Keratinocyte (primary cell): ENCODE data around the gene TAS2R16. TPM values are rescaled to one million over a fixed set of nuclear protein-coding genes. Genes with fewer than 3 reads are reported as not detected.

Experiments used
- DNase-seq: peaks from one replicate; pipeline ENCODE4 v3.0.0-alpha.2; 2011; ENCODE audit warnings: low read depth, missing footprints, low spot score
- FAIRE-seq: peaks from 2 replicates; lab custom pipeline; 2011; peaks lifted over from hg19 to GRCh38; lab: Jason Lieb, UNC
- H2AFZ ChIP-seq: 2 replicates; pipeline ENCODE4 v1.6.0; 2012; ENCODE audit warnings: low read length, control low read depth, inconsistent platforms; ENCODE audit not compliant: control insufficient read depth
- H3K27ac ChIP-seq: 2 replicates; pipeline ENCODE4 v1.5.1; 2011; ENCODE audit warnings: low read length; ENCODE audit not compliant: control insufficient read depth, insufficient read depth
- H3K27me3 ChIP-seq: 3 replicates; pipeline ENCODE4 v1.6.0; 2011; ENCODE audit warnings: low read length; ENCODE audit not compliant: control insufficient read depth, insufficient read depth; ENCODE audit errors: extremely low read depth
- H3K36me3 ChIP-seq, 2 experiments: 2 replicates in 1 of 2; 3 replicates in 1 of 2; pipeline ENCODE4 v1.5.1; 2011; ENCODE audit warnings: low read length in 2 of 2, mild to moderate bottlenecking in 1 of 2; ENCODE audit not compliant: control insufficient read depth in 2 of 2, insufficient read depth in 2 of 2; ENCODE audit errors: extremely low read depth in 1 of 2
- H3K4me1 ChIP-seq: 3 replicates; pipeline ENCODE4 v1.5.1; 2011; ENCODE audit warnings: low read length; ENCODE audit not compliant: control insufficient read depth, insufficient read depth; ENCODE audit errors: extremely low read depth
- H3K4me2 ChIP-seq: 3 replicates; pipeline ENCODE4 v1.6.0; 2011; ENCODE audit warnings: low read depth, low read length; ENCODE audit not compliant: control insufficient read depth, insufficient read depth; ENCODE audit errors: extremely low read depth
- H3K4me3 ChIP-seq, 3 experiments: fragments of 200-600 bp in 1 of 3; sonication (generic) in 1 of 3; 2 replicates in 2 of 3; 3 replicates in 1 of 3; pipeline ENCODE4 v1.5.1; 2011 to 2016; ENCODE audit warnings: low read length in 3 of 3, mild to moderate bottlenecking in 3 of 3, control low read depth in 2 of 3, inconsistent platforms in 1 of 3, low read depth in 1 of 3, mixed read lengths in 1 of 3, mixed run types in 1 of 3, moderate library complexity in 1 of 3; ENCODE audit not compliant: control insufficient read depth in 2 of 3, insufficient read depth in 2 of 3; ENCODE audit errors: extremely low read depth in 1 of 3
- H3K79me2 ChIP-seq: 2 replicates; pipeline ENCODE4 v1.6.0; 2012; ENCODE audit warnings: low read length; ENCODE audit not compliant: control insufficient read depth, insufficient read depth
- H3K9ac ChIP-seq: 3 replicates; pipeline ENCODE4 v1.6.0; 2011; ENCODE audit warnings: low read length; ENCODE audit not compliant: control insufficient read depth, insufficient read depth; ENCODE audit errors: extremely low read depth
- H3K9me1 ChIP-seq: 3 replicates; pipeline ENCODE4 v1.6.0; 2011; ENCODE audit warnings: low read length; ENCODE audit not compliant: control insufficient read depth, insufficient read depth; ENCODE audit errors: extremely low read depth
- H3K9me3 ChIP-seq: 2 replicates; pipeline ENCODE4 v1.5.1; 2012; ENCODE audit warnings: low read depth, low read length; ENCODE audit not compliant: control insufficient read depth
- H4K20me1 ChIP-seq: 3 replicates; pipeline ENCODE4 v1.6.0; 2011; ENCODE audit warnings: low read length; ENCODE audit not compliant: control insufficient read depth, insufficient read depth; ENCODE audit errors: extremely low read depth
- EZH2 ChIP-seq: IDR thresholded peaks from one replicate; pipeline ENCODE4 v1.6.1; 2012; ENCODE audit warnings: inconsistent platforms, mild to moderate bottlenecking, low read length, moderate library complexity
- dilution Hi-C: fragments of 300-500 bp; cut with MboI; formaldehyde crosslinking; loops from one replicate; pipeline ENCODE4 v1.7.0; 2020; ENCODE audit warnings: low sequenced_read_pairs; ENCODE audit not compliant: extremely low pct_ligation_motif_present
- polyA plus RNA-seq, 5 experiments: library from polyadenylated mRNA; depleted of rRNA in 3 of 5; stranded (reverse) in 3 of 5; stranded (forward) in 1 of 5; unstranded in 1 of 5; fragments of >200 nt; gene quantifications; 1 replicate in 1 of 5; 2 replicates in 3 of 5; 3 replicates in 1 of 5; pipeline versions ENCODE4 v1.2.1 to v1.2.3, GENCODE V29; 2011 to 2012; ENCODE audit warnings: missing spikeins in 2 of 5, low read depth in 1 of 5, low replicate concordance in 1 of 5
- TF ChIP-seq, protein P1 (sequence below), 3 experiments: IDR thresholded peaks in 1 of 3; conservative IDR thresholded peaks in 1 of 3; optimal IDR thresholded peaks in 1 of 3; 2 replicates in 2 of 3; 3 replicates in 1 of 3; pipeline versions ENCODE3 to v1.5.1; 2011; ENCODE audit warnings: low read length in 3 of 3, mild to moderate bottlenecking in 3 of 3, moderate library complexity in 2 of 3, control low read depth in 1 of 3, inconsistent platforms in 1 of 3; ENCODE audit not compliant: insufficient read depth in 2 of 3; ENCODE audit errors: extremely low read depth in 1 of 3

The TAS2R16 gene
- polyA plus RNA-seq, 1 donor (not counting 4 experiments of a cell fraction or from before 2014, with no cell fraction given) = not detected

DNA sequence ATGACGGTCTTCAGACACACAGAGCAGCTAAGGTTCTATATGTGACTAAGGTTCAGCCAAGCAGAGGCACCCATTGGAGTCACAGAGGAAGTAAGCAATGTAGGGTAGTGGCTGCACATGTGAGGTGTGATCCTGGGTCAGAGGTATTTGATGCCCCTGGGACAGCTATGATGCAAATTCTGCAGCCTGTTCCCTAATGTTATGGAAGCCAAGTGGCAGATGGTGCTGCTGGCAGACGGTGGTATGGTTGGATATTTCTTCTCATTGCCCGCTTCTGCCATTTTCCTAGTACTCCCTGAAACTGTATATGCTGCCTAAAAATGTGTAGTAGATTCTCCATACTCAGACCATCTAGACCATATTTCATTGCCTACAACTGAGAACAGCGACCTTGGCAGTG, 7.2 kb downstream of the TAS2R16 start:
- Histone ChIP-seq H3K27ac (no peak overlapping the region), H3K4me2 (no peak overlapping the region), H3K9ac (no peak overlapping the region), H3K36me3 (no peaks in the 10 kb centered on the region), H3K9me3 (no peaks in the 10 kb centered on the region), H3K9me1 (no peaks in the 10 kb centered on the region), H3K4me1 (no peaks in the 10 kb centered on the region), H4K20me1 (no peaks in the 10 kb centered on the region), H3K4me3 (no peak overlapping the region), H2AFZ (no peak overlapping the region), H3K27me3 (no peaks in the 10 kb centered on the region), H3K79me2 (no peaks in the 10 kb centered on the region)
- FAIRE-seq (no peak), DNase-seq (no peak)
- TF ChIP-seq EZH2 = no peak
- TF ChIP-seq, protein P1, sequence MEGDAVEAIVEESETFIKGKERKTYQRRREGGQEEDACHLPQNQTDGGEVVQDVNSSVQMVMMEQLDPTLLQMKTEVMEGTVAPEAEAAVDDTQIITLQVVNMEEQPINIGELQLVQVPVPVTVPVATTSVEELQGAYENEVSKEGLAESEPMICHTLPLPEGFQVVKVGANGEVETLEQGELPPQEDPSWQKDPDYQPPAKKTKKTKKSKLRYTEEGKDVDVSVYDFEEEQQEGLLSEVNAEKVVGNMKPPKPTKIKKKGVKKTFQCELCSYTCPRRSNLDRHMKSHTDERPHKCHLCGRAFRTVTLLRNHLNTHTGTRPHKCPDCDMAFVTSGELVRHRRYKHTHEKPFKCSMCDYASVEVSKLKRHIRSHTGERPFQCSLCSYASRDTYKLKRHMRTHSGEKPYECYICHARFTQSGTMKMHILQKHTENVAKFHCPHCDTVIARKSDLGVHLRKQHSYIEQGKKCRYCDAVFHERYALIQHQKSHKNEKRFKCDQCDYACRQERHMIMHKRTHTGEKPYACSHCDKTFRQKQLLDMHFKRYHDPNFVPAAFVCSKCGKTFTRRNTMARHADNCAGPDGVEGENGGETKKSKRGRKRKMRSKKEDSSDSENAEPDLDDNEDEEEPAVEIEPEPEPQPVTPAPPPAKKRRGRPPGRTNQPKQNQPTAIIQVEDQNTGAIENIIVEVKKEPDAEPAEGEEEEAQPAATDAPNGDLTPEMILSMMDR (optimal IDR thresholded peaks at IDR 0.05 in 1 of 3, IDR thresholded peaks at IDR 0.05 in 1 of 3, conservative IDR thresholded peaks at IDR 0.05 in 1 of 3; ENCODE audit: extremely low read depth in 1 of 3, insufficient read depth in 2 of 3, low read length in 3 of 3) = no peak
- dilution Hi-C loops = no loop called here

DNA sequence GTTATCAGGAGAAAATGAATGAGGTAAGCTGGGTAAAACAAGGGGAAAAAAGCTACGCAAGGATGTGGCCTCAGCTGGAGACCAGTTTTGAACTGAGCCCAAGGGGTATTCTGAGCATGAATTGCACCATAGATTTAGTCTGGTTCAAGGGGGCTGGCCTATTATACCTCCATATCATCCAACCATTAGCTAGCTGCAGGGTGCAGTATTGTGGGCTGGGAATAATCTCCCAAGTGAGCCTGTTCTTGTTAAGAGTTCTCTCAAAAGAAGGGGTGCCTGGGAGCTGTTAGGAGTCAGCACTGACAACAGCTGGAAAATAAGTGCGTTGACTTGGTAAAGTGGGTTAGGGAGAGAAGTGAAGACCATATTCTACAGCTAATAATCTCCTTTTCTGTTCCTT, 8.0 kb downstream of the TAS2R16 start:
- dilution Hi-C loops = no loop called here
- H3K36me3 ChIP-seq = no peaks in the 10 kb centered on the region
- FAIRE-seq = no peak

More for the DNA sequence above, 8.0 kb downstream of the TAS2R16 start:
- Histone ChIP-seq H4K20me1 (no peaks in the 10 kb centered on the region), H3K79me2 (no peaks in the 10 kb centered on the region), H3K4me3 (no peak overlapping the region), H3K4me1 (no peaks in the 10 kb centered on the region), H3K9me3 (no peaks in the 10 kb centered on the region), H3K27me3 (no peaks in the 10 kb centered on the region), H2AFZ (no peak overlapping the region), H3K9ac (no peak overlapping the region), H3K4me2 (no peak overlapping the region), H3K9me1 (no peaks in the 10 kb centered on the region), H3K27ac (no peak overlapping the region)
- no peak for DNase-seq
- TF ChIP-seq, protein P1 (optimal IDR thresholded peaks at IDR 0.05 in 1 of 3, IDR thresholded peaks at IDR 0.05 in 1 of 3, conservative IDR thresholded peaks at IDR 0.05 in 1 of 3; ENCODE audit: extremely low read depth in 1 of 3, insufficient read depth in 2 of 3, low read length in 3 of 3) = no peak
- no peak for TF ChIP-seq EZH2
